GM19193 (cell line): ENCODE data around the gene ABCA1.

Source experiments
- POLR2A ChIP-seq: IDR thresholded peaks from 4 replicates; pipeline ENCODE4 v1.6.1; 2011; ENCODE audit not compliant: insufficient read depth, insufficient read length; ENCODE audit errors: extremely low read depth

Gene ABCA1

GRCh38 chr9:104747245-104747564, 180.8 kb downstream of the ABCA1 start:
- TF ChIP-seq POLR2A: no peak

- no peak for TF ChIP-seq POLR2A
Observed at GRCh38 chr9:104746798-104747197, 181.2 kb downstream of the ABCA1 start.

DNA sequence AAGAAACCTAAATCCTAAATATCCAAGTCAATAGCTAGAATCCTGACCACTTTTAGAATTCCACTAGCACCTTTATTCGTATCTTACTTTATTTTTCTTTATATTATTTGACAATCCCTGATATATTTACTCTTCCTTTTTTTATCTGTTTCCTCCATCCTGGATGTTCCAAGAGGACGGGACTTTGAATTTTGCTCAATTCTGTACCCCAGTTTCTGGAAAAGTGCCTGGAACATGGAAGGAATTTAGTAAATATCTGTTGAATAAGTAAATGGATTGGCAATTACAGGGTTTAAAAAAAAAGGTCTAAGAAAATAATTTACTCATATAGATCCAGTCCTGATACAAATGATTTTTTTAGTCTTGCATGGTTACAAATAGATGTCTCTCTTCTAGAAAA, 181.7 kb downstream of the ABCA1 start:
- TF ChIP-seq POLR2A: no peak

GRCh38 chr9:104745852-104746251, 182.1 kb downstream of the ABCA1 start:
- TF ChIP-seq POLR2A: no peak

- no peak for TF ChIP-seq POLR2A
Observed at GRCh38 chr9:104743376-104743985, 184.5 kb downstream of the ABCA1 start.

DNA sequence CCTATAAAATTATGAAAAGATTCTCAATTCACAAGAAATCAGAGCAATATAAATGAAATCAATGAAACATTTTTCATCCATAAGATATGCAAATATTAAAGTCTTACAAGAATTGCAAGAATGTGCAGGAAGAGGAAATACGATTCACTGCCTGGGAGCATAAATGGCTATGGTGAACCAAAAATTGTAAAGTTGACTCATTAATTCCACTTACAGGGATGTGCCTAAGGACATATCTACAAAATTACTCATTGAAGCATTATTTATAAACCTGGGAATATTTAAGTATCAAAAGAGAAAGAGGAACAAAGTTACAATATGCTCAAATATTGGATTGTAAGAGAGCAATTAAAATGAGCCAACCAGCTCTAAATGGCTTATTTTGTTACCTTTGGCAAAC, 187.3 kb downstream of the ABCA1 start:
- no peak for TF ChIP-seq POLR2A

- no peak for TF ChIP-seq POLR2A
Observed at GRCh38 chr9:104738452-104738851, 189.5 kb downstream of the ABCA1 start.
